Measurements from ENCODE around the gene SLC5A12. TPM values are rescaled to one million over a fixed set of nuclear protein-coding genes. Genes with fewer than 3 reads are reported as not detected.

Gene SLC5A12
- total RNA-seq = 1 to 10 TPM in 1 of 4 donors, under 1 TPM in 1, not detected in 2; 0.48 to 2.2 TPM

- H3K4me1 ChIP-seq = peaks cover 0 to 10% (median 0%) of the 10 kb centered on the region in 4 donors
- intact Hi-C loops (cut with DNase I; ENCODE audit: low total_unique reads) (no loop called here), in situ Hi-C loops (cut with MboI; ENCODE audit: low pct_ligation_motif_present in 1 of 4, low pct_unique_long_range_greater_than_20kb in 1 of 4, low sequenced_read_pairs in 3 of 4) (no loop called here)
- H3K27me3 ChIP-seq = no peaks in the 10 kb centered on the region
- no peak within 1 kb of the TSS for H3K4me3 ChIP-seq
- no peaks in the 10 kb centered on the region for H3K36me3 ChIP-seq
- no peak for TF ChIP-seq POLR2AphosphoS5 (IDR thresholded peaks at IDR 0.05)
- no peak for TF ChIP-seq CTCF (IDR thresholded peaks at IDR 0.05)
- no peak for TF ChIP-seq POLR2A (IDR thresholded peaks at IDR 0.05)
- no peak for DNase-seq
- no peak within 1 kb of the TSS for H3K27ac ChIP-seq
- no peaks in the 10 kb centered on the region for H3K9me3 ChIP-seq
- WGBS, 2 donors (ENCODE audit: low coverage in 1 of 2) = 30 to 34% methylated on average over 3 of the region's 3 CpGs
These were observed at the start of gene SLC5A12 for GRCh38 chr11:26721948-26722475. SLC5A12 (minus strand) TSS chr11:26722060; CDS start chr11:26721714, 346 bp downstream.

- in situ Hi-C loops (cut with MboI; ENCODE audit: low pct_ligation_motif_present in 1 of 4, low pct_unique_long_range_greater_than_20kb in 1 of 4, low sequenced_read_pairs in 3 of 4) (loop anchor here in 2 of 4 donors (25.0 kb wide), 1 partner anchor 393 kb away; no protein-coding TSS in a partner anchor), intact Hi-C loops (cut with DNase I; ENCODE audit: low total_unique reads) (no loop called here)
- H3K4me1 ChIP-seq = no peaks in the 10 kb centered on the region
- H3K36me3 ChIP-seq = no peaks in the 10 kb centered on the region
- no peak for DNase-seq
- H3K27me3 ChIP-seq = no peaks in the 10 kb centered on the region
- H3K9me3 ChIP-seq = no peaks in the 10 kb centered on the region
- H3K27ac ChIP-seq = no peak overlapping the region
- no peak overlapping the region for H3K4me3 ChIP-seq
- TF ChIP-seq POLR2AphosphoS5 (IDR thresholded peaks at IDR 0.05) = no peak
These were observed 47.2 kb upstream of the SLC5A12 start for GRCh38 chr11:26769027-26769426.

GRCh38 chr11:26767060-26767459 is 45.2 kb upstream of the SLC5A12 start:
- Histone ChIP-seq H3K4me3 (no peak overlapping the region), H3K36me3 (no peaks in the 10 kb centered on the region), H3K9me3 (no peaks in the 10 kb centered on the region), H3K4me1 (no peaks in the 10 kb centered on the region), H3K27ac (no peak overlapping the region), H3K27me3 (no peaks in the 10 kb centered on the region)
- WGBS, 2 donors (ENCODE audit: low coverage in 1 of 2) = 83 to 89% methylated on average over 2 of the region's 2 CpGs
- in situ Hi-C loops (cut with MboI; ENCODE audit: low pct_ligation_motif_present in 1 of 4, low pct_unique_long_range_greater_than_20kb in 1 of 4, low sequenced_read_pairs in 3 of 4) (loop anchor here in 2 of 4 donors (25.0 kb wide), 1 partner anchor 395 kb away; no protein-coding TSS in a partner anchor), intact Hi-C loops (cut with DNase I; ENCODE audit: low total_unique reads) (no loop called here)
- TF ChIP-seq POLR2A (IDR thresholded peaks at IDR 0.05) (no peak), EP300 (IDR thresholded peaks at IDR 0.05; ENCODE audit: low read depth) (no peak), CTCF (IDR thresholded peaks at IDR 0.05) (no peak), POLR2AphosphoS5 (IDR thresholded peaks at IDR 0.05) (no peak)
- no peak for DNase-seq

- H3K36me3 ChIP-seq = no peaks in the 10 kb centered on the region
- H3K9me3 ChIP-seq = no peaks in the 10 kb centered on the region
- H3K27me3 ChIP-seq = no peaks in the 10 kb centered on the region
- H3K4me3 ChIP-seq = no peak overlapping the region
- in situ Hi-C loops (cut with MboI; ENCODE audit: low pct_ligation_motif_present in 1 of 4, low pct_unique_long_range_greater_than_20kb in 1 of 4, low sequenced_read_pairs in 3 of 4) = loop anchor here in 2 of 4 donors (25.0 kb wide), 1 partner anchor 397 kb away; no protein-coding TSS in a partner anchor
- intact Hi-C loops (cut with DNase I; ENCODE audit: low total_unique reads) = no loop called here
- no peaks in the 10 kb centered on the region for H3K4me1 ChIP-seq
- 97% methylated on average over 3 of the region's 3 CpGs; no CpG with 5 or more reads in 1 of the 2 donors for whole genome bisulfite sequencing, 2 donors (ENCODE audit: low coverage in 1 of 2)
- no peak overlapping the region for H3K27ac ChIP-seq
- no peak for DNase-seq
- TF ChIP-seq POLR2AphosphoS5 (IDR thresholded peaks at IDR 0.05) (no peak), POLR2A (IDR thresholded peaks at IDR 0.05) (no peak), CTCF (IDR thresholded peaks at IDR 0.05) (no peak), EP300 (IDR thresholded peaks at IDR 0.05; ENCODE audit: low read depth) (no peak)
These were observed 43.5 kb upstream of the SLC5A12 start for GRCh38 chr11:26765323-26765722.

GRCh38 chr11:26764825-26765224 is 43.0 kb upstream of the SLC5A12 start:
- TF ChIP-seq POLR2AphosphoS5 (IDR thresholded peaks at IDR 0.05) (no peak), POLR2A (IDR thresholded peaks at IDR 0.05) (no peak), EP300 (IDR thresholded peaks at IDR 0.05; ENCODE audit: low read depth) (no peak), CTCF (IDR thresholded peaks at IDR 0.05) (no peak)
- in situ Hi-C loops (cut with MboI; ENCODE audit: low pct_ligation_motif_present in 1 of 4, low pct_unique_long_range_greater_than_20kb in 1 of 4, low sequenced_read_pairs in 3 of 4) = loop anchor here in 2 of 4 donors (25.0 kb wide), 1 partner anchor 397 kb away; no protein-coding TSS in a partner anchor

More at GRCh38 chr11:26764825-26765224, 43.0 kb upstream of the SLC5A12 start:
- H3K4me3 ChIP-seq = no peak overlapping the region
- H3K27me3 ChIP-seq = no peaks in the 10 kb centered on the region
- no peak for DNase-seq
- H3K27ac ChIP-seq = no peak overlapping the region
- H3K36me3 ChIP-seq = no peaks in the 10 kb centered on the region
- H3K4me1 ChIP-seq = no peaks in the 10 kb centered on the region
- 74 to 87% methylated on average over 3 of the region's 3 CpGs for WGBS, 2 donors (ENCODE audit: low coverage in 1 of 2)
- intact Hi-C loops (cut with DNase I; ENCODE audit: low total_unique reads) = no loop called here
- H3K9me3 ChIP-seq = no peaks in the 10 kb centered on the region
